ENCODE results near the gene IFIT1. TPM values are rescaled to one million over a fixed set of nuclear protein-coding genes. Genes with fewer than 3 reads are reported as not detected.

Gene IFIT1
- total RNA-seq: 3.4 TPM

DNA sequence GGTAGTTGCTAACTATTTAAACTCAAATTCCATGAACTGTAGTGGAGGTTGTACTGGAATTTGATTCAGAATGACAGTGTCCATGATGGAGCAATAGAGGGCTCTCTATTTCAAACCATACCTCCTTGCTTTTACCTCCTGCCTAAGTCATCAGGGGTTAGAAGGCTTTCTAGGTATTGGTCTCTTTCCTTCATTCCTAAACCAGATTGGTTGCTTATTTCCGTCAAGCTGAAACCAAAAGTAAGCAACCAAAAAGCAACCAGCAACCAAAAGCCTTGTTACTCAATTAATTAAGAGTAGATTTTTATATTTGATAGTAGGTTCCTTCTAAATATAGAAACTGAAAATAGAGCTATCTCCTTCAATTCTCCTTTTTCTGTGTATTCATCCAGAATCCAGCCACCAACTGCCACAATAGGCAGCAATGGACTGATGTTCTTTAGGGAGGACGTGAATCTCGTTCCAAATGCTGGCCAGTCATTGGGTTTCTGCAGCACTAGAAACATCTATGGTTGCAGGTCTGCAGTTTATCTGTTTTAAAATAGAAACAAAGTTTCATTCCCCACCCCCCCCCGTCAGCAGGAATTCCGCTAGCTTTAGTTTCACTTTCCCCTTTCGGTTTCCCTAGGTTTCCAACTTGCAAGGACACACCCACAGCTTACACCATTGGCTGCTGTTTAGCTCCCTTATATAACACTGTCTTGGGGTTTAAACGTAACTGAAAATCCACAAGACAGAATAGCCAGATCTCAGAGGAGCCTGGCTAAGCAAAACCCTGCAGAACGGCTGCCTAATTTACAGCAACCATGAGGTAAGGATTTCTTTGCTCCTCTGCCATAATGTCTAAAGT is at the start of gene IFIT1:
Gene IFIT1, plus strand, starts transcription at position 717 of the 850 bp plus-strand sequence. Its CDS starts 90 bp downstream, at position 807.

DNA sequence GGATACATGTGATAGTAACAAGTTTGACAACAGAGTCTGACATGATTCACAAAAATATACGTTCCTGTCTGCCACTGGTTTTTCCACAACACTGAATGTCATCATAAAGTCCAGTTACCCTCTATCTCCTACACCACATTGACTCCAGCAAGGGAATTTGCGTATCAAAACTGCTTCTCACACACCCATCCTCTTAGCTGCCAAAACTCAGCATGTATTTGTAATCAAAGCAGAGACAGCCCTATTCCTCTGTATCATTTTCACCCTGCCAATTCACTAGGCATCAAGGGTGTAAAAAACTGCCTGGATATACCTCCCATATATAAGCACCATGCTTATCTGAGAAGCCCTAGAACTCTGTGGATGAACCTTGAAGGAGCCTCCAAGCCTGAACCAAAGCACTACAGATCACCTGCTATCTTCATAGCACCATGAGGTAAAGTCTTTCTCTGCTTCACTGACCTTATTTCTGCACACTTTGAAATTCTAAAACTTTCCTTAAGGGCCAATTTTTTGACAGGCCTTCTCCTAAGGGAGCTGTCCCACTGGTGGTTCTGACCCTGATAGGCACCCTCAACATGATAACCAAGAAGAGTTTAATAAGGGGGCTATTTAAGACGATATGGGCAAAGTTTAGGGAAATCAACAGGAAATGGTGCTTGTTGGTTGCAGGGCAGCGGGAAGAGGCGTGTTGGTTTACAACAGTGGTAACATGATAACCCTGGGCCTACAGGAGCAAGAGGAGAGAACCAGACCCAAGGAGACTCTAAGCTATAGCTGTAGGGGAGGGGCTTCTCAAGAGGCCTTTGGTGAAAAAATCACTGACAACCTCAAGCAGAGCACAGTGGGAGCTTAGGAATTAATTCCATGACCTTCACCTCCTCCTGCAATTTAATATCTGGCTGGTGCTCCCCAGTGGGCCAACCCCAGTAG is 14.5 kb upstream of the IFIT1 start, which contains the start of gene IFIT1B:
Gene IFIT1B, plus strand, starts transcription at position 352 of the 933 bp plus-strand sequence. Its CDS starts 80 bp downstream, at position 432.

GRCh38 chr10:89414146-89414878 is 21.9 kb downstream of the IFIT1 start, which contains the start of gene IFIT5:
Gene IFIT5 (plus strand): TSS chr10:89414568. CDS start chr10:89414799, 231 bp downstream.

Other genes with a start within 250 kb of the IFIT1 start
- 0.63 TPM for gene CH25H, start 185.3 kb upstream of the IFIT1 start, total RNA-seq
- 20.0 TPM for gene LIPA, start 140.8 kb upstream of the IFIT1 start, total RNA-seq
- 2.2 TPM for gene IFIT2, start 90.6 kb upstream of the IFIT1 start, total RNA-seq
- gene IFIT3, start 64.6 kb upstream of the IFIT1 start, total RNA-seq: 2.8 TPM
- not detected for gene IFIT1B, start 14.6 kb upstream of the IFIT1 start, total RNA-seq
- gene IFIT5, start 21.9 kb downstream of the IFIT1 start, total RNA-seq: 32.9 TPM
- gene SLC16A12, start 143.0 kb downstream of the IFIT1 start, total RNA-seq: 2.2 TPM